ENCODE data around the gene CD28.

Gene CD28

DNA sequence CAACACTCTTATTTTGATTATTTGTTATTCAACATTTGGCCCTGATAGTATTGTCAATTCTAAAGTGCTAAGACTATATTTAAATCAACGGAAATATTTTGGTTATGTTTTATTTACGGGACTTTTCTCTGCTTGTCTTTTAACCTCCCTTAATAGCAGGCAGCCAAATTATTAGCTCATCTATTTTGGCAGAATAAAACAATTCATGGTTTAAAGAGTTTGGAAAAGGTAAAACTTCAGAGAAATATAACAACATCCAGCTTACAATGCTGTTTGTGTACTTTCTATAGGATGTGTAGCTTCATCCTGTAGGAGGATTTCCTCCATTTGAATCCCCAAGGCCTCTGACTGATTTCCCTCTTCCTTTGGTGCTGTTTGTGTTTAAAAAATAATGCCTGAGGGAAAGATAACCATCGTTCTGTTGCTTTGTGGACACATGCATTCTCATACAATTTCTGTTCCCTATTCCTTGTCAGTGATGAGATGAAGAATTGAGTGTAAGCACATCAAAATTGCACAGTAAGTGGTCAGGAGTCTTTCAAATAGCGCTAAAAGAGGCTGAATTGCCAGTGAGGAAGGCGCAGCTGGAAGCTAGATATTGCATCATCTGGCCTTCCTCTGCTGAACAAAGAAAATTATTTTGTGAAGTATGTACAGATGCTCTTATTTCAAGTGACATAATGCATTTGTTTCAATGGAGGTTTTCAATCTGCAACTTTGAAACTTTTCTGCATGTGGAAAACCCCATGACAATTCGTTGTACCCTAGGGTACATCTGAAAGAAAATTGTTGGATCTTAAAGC, 80.3 kb downstream of the CD28 start:
- no peak for DNase-seq

DNA sequence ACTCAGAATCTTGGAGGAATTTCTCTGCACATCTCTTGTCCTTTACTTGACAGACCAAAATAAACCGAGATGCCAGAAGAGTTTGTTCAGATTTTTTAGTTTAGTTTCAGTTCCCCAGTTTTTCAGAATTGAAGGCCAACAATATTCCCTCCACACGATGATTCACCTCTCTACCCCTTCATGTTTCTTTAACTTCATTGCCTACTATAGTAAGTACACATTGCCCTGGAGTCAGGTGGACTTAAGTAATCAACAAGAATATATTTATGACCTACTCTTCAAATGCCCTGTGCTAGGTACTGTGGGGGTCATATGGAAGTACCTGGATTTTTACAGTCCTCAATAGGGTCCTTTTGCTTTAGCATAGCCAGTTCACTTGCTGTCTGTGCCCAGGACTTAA, 81.5 kb downstream of the CD28 start:
- no peak for DNase-seq

All from stimulated activated CD4-positive, alpha-beta T cell treated with anti-CD3 and anti-CD28 coated beads, Interleukin-4, amount 100 ng/mL, for 1 hour (primary cell).